Neural cell (in vitro differentiated cells): Measurements from ENCODE around the gene KLF17. TPM values are rescaled to one million over a fixed set of nuclear protein-coding genes. Genes with fewer than 3 reads are reported as not detected.

Experiments used
- H2AFZ ChIP-seq: fragments of 200-600, 300-800 bp; sonication (generic), shearing (Covaris generic); 2 replicates; pipeline ENCODE4 v1.6.0; 2014; ENCODE audit warnings: low read depth, mild to moderate bottlenecking, antibody characterized with exemption, low read length, moderate library complexity
- H3F3A ChIP-seq: fragments of 200-600 bp; shearing (Covaris generic); 2 replicates; pipeline ENCODE4 v1.6.1; 2016; ENCODE audit warnings: mild to moderate bottlenecking, moderate library complexity, mixed read lengths, antibody characterized with exemption, low read length; ENCODE audit not compliant: insufficient read depth, poor library complexity, severe bottlenecking
- H3K27ac ChIP-seq: fragments of 200-600, 300-800 bp; sonication (generic), shearing (Covaris generic); 2 replicates; pipeline ENCODE4 v1.5.1; 2014; ENCODE audit warnings: mild to moderate bottlenecking, low read length, moderate library complexity
- H3K27me3 ChIP-seq: fragments of 300-800, 200-600 bp; sonication (generic), shearing (Covaris generic); 2 replicates; pipeline ENCODE4 v1.6.0; 2014; ENCODE audit warnings: mild to moderate bottlenecking, low read depth, low read length, moderate library complexity; ENCODE audit not compliant: insufficient read depth
- H3K36me3 ChIP-seq: fragments of 300-800, 200-600 bp; sonication (generic), shearing (Covaris generic); 2 replicates; pipeline ENCODE4 v1.5.1; 2014; ENCODE audit warnings: mild to moderate bottlenecking, antibody characterized with exemption, low read length, moderate library complexity; ENCODE audit not compliant: insufficient read depth
- H3K4me2 ChIP-seq: fragments of 300-800, 200-600 bp; sonication (generic), shearing (Covaris generic); 2 replicates; pipeline ENCODE4 v1.6.0; 2014; ENCODE audit warnings: mild to moderate bottlenecking, low read length
- H3K4me3 ChIP-seq: fragments of 300-800, 200-600 bp; sonication (generic), shearing (Covaris generic); 2 replicates; pipeline ENCODE4 v1.5.1; 2014; ENCODE audit warnings: mild to moderate bottlenecking, low read length, moderate library complexity
- H3K79me2 ChIP-seq: fragments of 200-600 bp; shearing (Covaris generic); replicated peaks from 2 replicates; pipeline ENCODE4 v1.6.0; 2014; ENCODE audit warnings: mild to moderate bottlenecking, low read length, moderate library complexity; ENCODE audit not compliant: insufficient read depth
- H3K9ac ChIP-seq: fragments of 300-800, 200-600 bp; sonication (generic), shearing (Covaris generic); 2 replicates; pipeline ENCODE4 v1.6.1; 2016; ENCODE audit warnings: mild to moderate bottlenecking, low read length, mixed read lengths
- H3K9me2 ChIP-seq: fragments of 200-600 bp; shearing (Covaris generic); 2 replicates; pipeline ENCODE4 v1.6.1; 2016; ENCODE audit warnings: mild to moderate bottlenecking, low read length, mixed read lengths; ENCODE audit not compliant: insufficient read depth
- H3K9me3 ChIP-seq: fragments of 200-600, 300-800 bp; sonication (generic), shearing (Covaris generic); 2 replicates; pipeline ENCODE4 v1.6.1; 2016; ENCODE audit warnings: mild to moderate bottlenecking, mixed run types, low read length, moderate library complexity, mixed read lengths
- H4K20me1 ChIP-seq: fragments of 200-600 bp; shearing (Covaris generic); 2 replicates; pipeline ENCODE4 v1.6.1; 2016; ENCODE audit warnings: mild to moderate bottlenecking, mixed run types; ENCODE audit not compliant: insufficient read depth
- CTCF ChIP-seq: fragments of 450-650 bp; IDR thresholded peaks from 2 replicates; pipeline ENCODE4 v1.5.1; 2014; ENCODE audit warnings: antibody characterized with exemption, mild to moderate bottlenecking, moderate library complexity; ENCODE audit not compliant: poor library complexity, severe bottlenecking
- EP300 ChIP-seq: fragments of 450-650 bp; conservative IDR thresholded peaks from 2 replicates; pipeline ENCODE4 v1.6.1; 2014; ENCODE audit warnings: antibody characterized with exemption, mild to moderate bottlenecking, moderate library complexity; ENCODE audit not compliant: poor library complexity, severe bottlenecking
- EZH2 ChIP-seq: fragments of 200-600, 300-800 bp; shearing (Covaris generic), sonication (generic); IDR thresholded peaks from 2 replicates; pipeline ENCODE4 v1.6.1; 2014; ENCODE audit warnings: antibody characterized with exemption, low read length, borderline replicate concordance, mild to moderate bottlenecking; ENCODE audit not compliant: insufficient read depth, poor library complexity, severe bottlenecking
- MXI1 ChIP-seq: fragments of 450-650 bp; conservative IDR thresholded peaks from 2 replicates; pipeline ENCODE4 v1.6.1; 2014; ENCODE audit warnings: antibody characterized with exemption, mild to moderate bottlenecking; ENCODE audit not compliant: poor library complexity, severe bottlenecking
- POLR2AphosphoS5 ChIP-seq: IDR thresholded peaks from 2 replicates; pipeline ENCODE4 v1.6.1; 2012
- RAD21 ChIP-seq: fragments of 450-650 bp; conservative IDR thresholded peaks from 2 replicates; pipeline ENCODE4 v1.6.1; 2014; ENCODE audit warnings: antibody characterized with exemption, mild to moderate bottlenecking, moderate library complexity
- REST ChIP-seq: IDR thresholded peaks from 2 replicates; pipeline ENCODE4 v1.6.1; 2012; ENCODE audit warnings: borderline replicate concordance
- SMC3 ChIP-seq: fragments of 450-650 bp; conservative IDR thresholded peaks from 2 replicates; pipeline ENCODE4 v1.6.1; 2014; ENCODE audit warnings: antibody characterized with exemption, mild to moderate bottlenecking, moderate library complexity; ENCODE audit not compliant: poor library complexity
- TAF1 ChIP-seq: IDR thresholded peaks from 2 replicates; pipeline ENCODE4 v1.6.1; 2012; ENCODE audit warnings: low read depth
- polyA plus RNA-seq: library from polyadenylated mRNA; depleted of rRNA; stranded (reverse); fragments of >200 nt; gene quantifications from 2 replicates; pipeline ENCODE4 v1.2.3, GENCODE V29; 2014

The KLF17 gene
- polyA plus RNA-seq, 1 donor from 2014 or later: not detected

GRCh38 chr1:44168520-44169098, 50.0 kb downstream of the KLF17 start:
- Histone ChIP-seq H3K9me3 (no peaks in the 10 kb centered on the region), H3K9me2 (no peaks in the 10 kb centered on the region), H3K4me3 (no peak overlapping the region), H3K79me2 (no peaks in the 10 kb centered on the region), H3K4me2 (no peak overlapping the region), H3K36me3 (no peaks in the 10 kb centered on the region), H3K27ac (no peak overlapping the region), H3K9ac (no peak overlapping the region), H3K27me3 (no peaks in the 10 kb centered on the region), H3F3A (no peaks in the 10 kb centered on the region), H4K20me1 (no peaks in the 10 kb centered on the region), H2AFZ (no peak overlapping the region)
- TF ChIP-seq RAD21 (no peak), REST (no peak), SMC3 (no peak), EZH2 (no peak), CTCF (no peak)

- no peak overlapping the region for H3K4me3 ChIP-seq
- H3K9me3 ChIP-seq: peaks cover 4% of the 10 kb centered on the region
- H3K27me3 ChIP-seq: no peaks in the 10 kb centered on the region
- H3K36me3 ChIP-seq: no peaks in the 10 kb centered on the region
- no peaks in the 10 kb centered on the region for H3K79me2 ChIP-seq
- no peaks in the 10 kb centered on the region for H4K20me1 ChIP-seq
- no peak overlapping the region for H3K4me2 ChIP-seq
- H3K9ac ChIP-seq: no peak overlapping the region
- H3F3A ChIP-seq: no peaks in the 10 kb centered on the region
- no peak for TF ChIP-seq CTCF
- TF ChIP-seq EP300: no peak
- no peak for TF ChIP-seq POLR2AphosphoS5
- no peak for TF ChIP-seq REST
- TF ChIP-seq TAF1: no peak
- no peak for TF ChIP-seq EZH2
- no peak for TF ChIP-seq RAD21
- TF ChIP-seq SMC3: no peak
- TF ChIP-seq MXI1: no peak
- no peak overlapping the region for H3K27ac ChIP-seq
- H2AFZ ChIP-seq: no peak overlapping the region
- no peaks in the 10 kb centered on the region for H3K9me2 ChIP-seq
These were observed 51.7 kb downstream of the KLF17 start for GRCh38 chr1:44170281-44170823.
